ENCODE measurements around the gene FGF3. TPM values are rescaled to one million over a fixed set of nuclear protein-coding genes. Genes with fewer than 3 reads are reported as not detected.

FGF3 gene
- total and polyA plus RNA-seq, 11 donors: not detected

- no peak for ATAC-seq
- intact Hi-C loops (cut with DNase I): loop anchor here in 4 of 10 donors (5.0 kb wide), 1 partner anchor 114 kb away; no protein-coding TSS in a partner anchor
- Histone ChIP-seq H3K27ac (no peak overlapping the region), H3K4me1 (peaks cover 0 to 13% (median 0%) of the 10 kb centered on the region in 12 donors), H3K27me3 (peaks cover 0 to 3% (median 0%) of the 10 kb centered on the region in 9 donors), H3K36me3 (no peaks in the 10 kb centered on the region), H3K4me3 (no peak overlapping the region), H3K9me3 (peaks cover 0 to 4% (median 0%) of the 10 kb centered on the region in 12 donors)
- peak; percentile 44 to 68 (median 56) for TF ChIP-seq CTCF (IDR thresholded peaks at IDR 0.05)
- TF ChIP-seq POLR2A (IDR thresholded peaks at IDR 0.05): no peak
- WGBS, 4 donors: 33 to 57% (median 38%) methylated on average over 6 to 15 of the region's 15 CpGs
- no peak for DNase-seq
Measured at GRCh38 chr11:69801513-69802335, 17.5 kb downstream of the FGF3 start.

GRCh38 chr11:69800278-69800677 lies 18.9 kb downstream of the FGF3 start:
- Histone ChIP-seq H3K27ac (no peak overlapping the region), H3K9me3 (peaks cover 0 to 4% (median 0%) of the 10 kb centered on the region in 12 donors), H3K4me3 (no peak overlapping the region), H3K27me3 (no peaks in the 10 kb centered on the region), H3K4me1 (peaks cover 0 to 12% (median 0%) of the 10 kb centered on the region in 12 donors), H3K36me3 (no peaks in the 10 kb centered on the region)
- DNase-seq (no peak), ATAC-seq (no peak)
- TF ChIP-seq POLR2A (IDR thresholded peaks at IDR 0.05) (no peak), CTCF (IDR thresholded peaks at IDR 0.05) (no peak)
- WGBS, 4 donors: 89 to 95% (median 93%) methylated on average over 5 of the region's 5 CpGs
- intact Hi-C loops (cut with DNase I): loop anchor here in 4 of 10 donors (5.0 kb wide), 1 partner anchor 113 kb away; no protein-coding TSS in a partner anchor

- 19 to 34% (median 23%) methylated on average over 3 of the region's 3 CpGs for WGBS, 4 donors
- DNase-seq: no peak
- Histone ChIP-seq H3K27me3 (no peaks in the 10 kb centered on the region), H3K4me1 (peaks cover 0 to 5% (median 0%) of the 10 kb centered on the region in 12 donors), H3K9me3 (peaks cover 0 to 4% (median 0%) of the 10 kb centered on the region in 12 donors), H3K27ac (no peak overlapping the region), H3K4me3 (no peak overlapping the region), H3K36me3 (no peaks in the 10 kb centered on the region)
- no peak for TF ChIP-seq POLR2A (IDR thresholded peaks at IDR 0.05)
- no peak for TF ChIP-seq CTCF (IDR thresholded peaks at IDR 0.05)
- intact Hi-C loops (cut with DNase I): no loop called here
- ATAC-seq: no peak
Measured at GRCh38 chr11:69799582-69799981, 19.6 kb downstream of the FGF3 start.

- DNase-seq (no peak), ATAC-seq (no peak)
- Histone ChIP-seq H3K4me3 (no peak overlapping the region), H3K27ac (no peak overlapping the region), H3K9me3 (peaks cover 0 to 4% (median 0%) of the 10 kb centered on the region in 12 donors), H3K4me1 (no peaks in the 10 kb centered on the region), H3K27me3 (no peaks in the 10 kb centered on the region), H3K36me3 (no peaks in the 10 kb centered on the region)
- no peak for TF ChIP-seq CTCF (IDR thresholded peaks at IDR 0.05)
- TF ChIP-seq POLR2A (IDR thresholded peaks at IDR 0.05): no peak
- intact Hi-C loops (cut with DNase I): no loop called here
- WGBS, 4 donors: 82 to 96% (median 90%) methylated on average over 2 to 3 of the region's 3 CpGs
Measured at GRCh38 chr11:69799097-69799496, 20.1 kb downstream of the FGF3 start.
